ENCODE data around the gene TBL3. TPM values are rescaled to one million over a fixed set of nuclear protein-coding genes. Genes with fewer than 3 reads are reported as not detected.

The TBL3 gene
- total RNA-seq, 1 experiment from 2014 or later: 42.4 TPM

DNA sequence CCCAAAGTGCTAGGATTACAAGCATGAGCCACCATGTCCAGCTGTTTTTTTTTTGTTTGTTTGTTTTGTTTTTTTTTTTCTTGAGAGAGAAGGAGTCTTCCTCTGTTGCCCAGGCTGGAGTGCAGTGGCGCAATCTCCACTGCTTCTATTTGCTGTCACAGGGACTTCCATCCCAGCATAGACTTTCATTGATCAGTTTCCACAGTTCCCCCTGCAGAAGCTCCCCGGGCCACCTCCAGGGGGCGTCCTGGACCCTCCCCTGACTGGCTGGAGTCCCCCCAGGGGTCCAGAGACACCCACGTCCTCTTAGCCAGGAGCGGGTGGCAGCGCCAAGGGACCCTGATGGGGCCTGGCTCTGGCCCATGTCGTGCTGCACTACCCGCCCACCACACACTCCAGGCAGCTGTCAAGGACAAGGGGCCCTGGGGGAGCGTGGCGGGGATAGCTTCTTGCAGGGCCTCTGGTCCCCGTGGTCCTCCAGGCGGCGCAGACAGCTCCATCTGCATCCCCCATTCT lies 44.6 kb downstream of the TBL3 start:
- H3K4me1 ChIP-seq (ENCODE audit: control insufficient read depth, insufficient read depth, low read length): peaks cover 3% of the 10 kb centered on the region; the same call in 1 of the 2 replicates
- ChIA-PET CTCF (no interaction called here), POLR2A (interaction anchor here (0.5 kb wide), 1 partner anchor 140 kb away, joined by 3 read pairs; no protein-coding TSS in a partner anchor)
- no peak overlapping the region for H3K27ac ChIP-seq (ENCODE audit: low read length)
- intact Hi-C loops (cut with micrococcal nuclease; ENCODE audit: unreplicated experiment) (no loop called here), in situ Hi-C loops (cut with HindIII; ENCODE audit: low pct_unique_long_range_greater_than_20kb, low sequenced_read_pairs) (no loop called here)
- H3K9me3 ChIP-seq (ENCODE audit: control insufficient read depth, insufficient read depth, low read depth, low read length): no peaks in the 10 kb centered on the region
- no peak for DNase-seq (ENCODE audit: low read depth, low spot score)
- no peak for ATAC-seq
- TF ChIP-seq, protein P1, sequence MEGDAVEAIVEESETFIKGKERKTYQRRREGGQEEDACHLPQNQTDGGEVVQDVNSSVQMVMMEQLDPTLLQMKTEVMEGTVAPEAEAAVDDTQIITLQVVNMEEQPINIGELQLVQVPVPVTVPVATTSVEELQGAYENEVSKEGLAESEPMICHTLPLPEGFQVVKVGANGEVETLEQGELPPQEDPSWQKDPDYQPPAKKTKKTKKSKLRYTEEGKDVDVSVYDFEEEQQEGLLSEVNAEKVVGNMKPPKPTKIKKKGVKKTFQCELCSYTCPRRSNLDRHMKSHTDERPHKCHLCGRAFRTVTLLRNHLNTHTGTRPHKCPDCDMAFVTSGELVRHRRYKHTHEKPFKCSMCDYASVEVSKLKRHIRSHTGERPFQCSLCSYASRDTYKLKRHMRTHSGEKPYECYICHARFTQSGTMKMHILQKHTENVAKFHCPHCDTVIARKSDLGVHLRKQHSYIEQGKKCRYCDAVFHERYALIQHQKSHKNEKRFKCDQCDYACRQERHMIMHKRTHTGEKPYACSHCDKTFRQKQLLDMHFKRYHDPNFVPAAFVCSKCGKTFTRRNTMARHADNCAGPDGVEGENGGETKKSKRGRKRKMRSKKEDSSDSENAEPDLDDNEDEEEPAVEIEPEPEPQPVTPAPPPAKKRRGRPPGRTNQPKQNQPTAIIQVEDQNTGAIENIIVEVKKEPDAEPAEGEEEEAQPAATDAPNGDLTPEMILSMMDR (IDR thresholded peaks at IDR 0.05): peak; percentile 44
- no peak for TF ChIP-seq SIN3A (IDR thresholded peaks at IDR 0.05; ENCODE audit: borderline replicate concordance, insufficient read depth, low read depth, low read length)
- no peaks in the 10 kb centered on the region for H3K27me3 ChIP-seq (ENCODE audit: control insufficient read depth, insufficient read depth, low read length)
- BruUV-seq (replicated peaks): no TSS peak
- H3K36me3 ChIP-seq (ENCODE audit: control insufficient read depth, insufficient read depth, low read length): no peaks in the 10 kb centered on the region; the same call in 1 of the 2 replicates
- H3K4me3 ChIP-seq (ENCODE audit: low read depth in 2 of 2, low read length in 2 of 2): no peak overlapping the region

DNA sequence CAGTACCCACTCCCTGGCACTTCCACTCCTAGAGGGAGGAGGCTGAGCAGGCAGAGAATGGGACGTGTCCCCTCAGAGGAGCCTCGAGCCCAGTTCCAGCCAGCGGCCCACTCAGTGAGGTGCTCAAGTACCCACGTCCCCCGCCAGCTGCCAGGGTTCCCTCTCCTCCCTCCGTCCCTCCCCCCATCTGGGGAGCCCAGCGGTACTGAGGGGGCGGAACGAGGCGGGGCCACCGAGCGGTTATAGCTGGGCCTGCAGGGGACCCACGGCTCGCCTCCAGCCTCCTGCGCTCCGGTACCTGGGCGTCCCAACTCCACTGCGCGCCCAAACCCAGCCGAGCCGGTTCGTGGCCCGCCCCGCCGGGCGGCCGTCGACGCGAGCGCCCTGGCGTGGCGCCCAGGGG lies 47.7 kb downstream of the TBL3 start, which contains the start of gene NPW:
Gene NPW, plus strand, starts transcription at position 268 of the 403 bp plus-strand sequence.
- BruUV-seq (replicated peaks): no TSS peak
- Histone ChIP-seq H3K9me3 (ENCODE audit: control insufficient read depth, insufficient read depth, low read depth, low read length) (no peaks in the 10 kb centered on the region), H3K27ac (ENCODE audit: low read length) (no peak within 1 kb of the TSS), H3K4me3 (ENCODE audit: low read depth in 2 of 2, low read length in 2 of 2) (peak within 1 kb of the TSS; percentile 15 to 24; a peak in 3 of 4 replicates), H3K27me3 (ENCODE audit: control insufficient read depth, insufficient read depth, low read length) (no peaks in the 10 kb centered on the region), H3K36me3 (ENCODE audit: control insufficient read depth, insufficient read depth, low read length) (no peaks in the 10 kb centered on the region; the same call in 1 of the 2 replicates), H3K4me1 (ENCODE audit: control insufficient read depth, insufficient read depth, low read length) (peaks cover 11% of the 10 kb centered on the region)
- in situ Hi-C loops (cut with HindIII; ENCODE audit: low pct_unique_long_range_greater_than_20kb, low sequenced_read_pairs): no loop called here
- intact Hi-C loops (cut with micrococcal nuclease; ENCODE audit: unreplicated experiment): no loop called here
- no peak for ATAC-seq
- TF ChIP-seq SIN3A (IDR thresholded peaks at IDR 0.05; ENCODE audit: borderline replicate concordance, insufficient read depth, low read depth, low read length) (no peak), TCF7L2 (IDR thresholded peaks at IDR 0.05; ENCODE audit: low read depth, low read length) (no peak), POLR2AphosphoS5 (IDR thresholded peaks at IDR 0.05; ENCODE audit: low read depth, low read length) (no peak)
- TF ChIP-seq, protein P2, sequence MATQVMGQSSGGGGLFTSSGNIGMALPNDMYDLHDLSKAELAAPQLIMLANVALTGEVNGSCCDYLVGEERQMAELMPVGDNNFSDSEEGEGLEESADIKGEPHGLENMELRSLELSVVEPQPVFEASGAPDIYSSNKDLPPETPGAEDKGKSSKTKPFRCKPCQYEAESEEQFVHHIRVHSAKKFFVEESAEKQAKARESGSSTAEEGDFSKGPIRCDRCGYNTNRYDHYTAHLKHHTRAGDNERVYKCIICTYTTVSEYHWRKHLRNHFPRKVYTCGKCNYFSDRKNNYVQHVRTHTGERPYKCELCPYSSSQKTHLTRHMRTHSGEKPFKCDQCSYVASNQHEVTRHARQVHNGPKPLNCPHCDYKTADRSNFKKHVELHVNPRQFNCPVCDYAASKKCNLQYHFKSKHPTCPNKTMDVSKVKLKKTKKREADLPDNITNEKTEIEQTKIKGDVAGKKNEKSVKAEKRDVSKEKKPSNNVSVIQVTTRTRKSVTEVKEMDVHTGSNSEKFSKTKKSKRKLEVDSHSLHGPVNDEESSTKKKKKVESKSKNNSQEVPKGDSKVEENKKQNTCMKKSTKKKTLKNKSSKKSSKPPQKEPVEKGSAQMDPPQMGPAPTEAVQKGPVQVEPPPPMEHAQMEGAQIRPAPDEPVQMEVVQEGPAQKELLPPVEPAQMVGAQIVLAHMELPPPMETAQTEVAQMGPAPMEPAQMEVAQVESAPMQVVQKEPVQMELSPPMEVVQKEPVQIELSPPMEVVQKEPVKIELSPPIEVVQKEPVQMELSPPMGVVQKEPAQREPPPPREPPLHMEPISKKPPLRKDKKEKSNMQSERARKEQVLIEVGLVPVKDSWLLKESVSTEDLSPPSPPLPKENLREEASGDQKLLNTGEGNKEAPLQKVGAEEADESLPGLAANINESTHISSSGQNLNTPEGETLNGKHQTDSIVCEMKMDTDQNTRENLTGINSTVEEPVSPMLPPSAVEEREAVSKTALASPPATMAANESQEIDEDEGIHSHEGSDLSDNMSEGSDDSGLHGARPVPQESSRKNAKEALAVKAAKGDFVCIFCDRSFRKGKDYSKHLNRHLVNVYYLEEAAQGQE (IDR thresholded peaks at IDR 0.05; ENCODE audit: insufficient read depth in 1 of 2, low read depth in 2 of 2, low read length in 1 of 2): no peak
- TF ChIP-seq, protein P1 (IDR thresholded peaks at IDR 0.05): no peak
- CTCF ChIA-PET: interaction anchor here (0.7 kb wide), 1 partner anchor 18 kb away, joined by 3 read pairs; no protein-coding TSS in a partner anchor
- POLR2A ChIA-PET: no interaction called here
- DNase-seq (ENCODE audit: low read depth, low spot score): no peak
